H1 (cell line): ENCODE measurements around the gene FHIT. TPM values are rescaled to one million over a fixed set of nuclear protein-coding genes. Genes with fewer than 3 reads are reported as not detected.

Experiments used
- CTCF ChIA-PET: fragments of 300-600 bp; sonication (Branson Sonifier 250); formaldehyde crosslinking; loops from one replicate; lab custom pipeline; 2021; ENCODE audit not compliant: partially characterized antibody; lab: Charles Lee
- POLR2A ChIA-PET: fragments of 300-600 bp; sonication (Branson Sonifier 250); formaldehyde crosslinking; loops from one replicate; lab custom pipeline; 2021; ENCODE audit warnings: inconsistent platforms; ENCODE audit not compliant: partially characterized antibody; lab: Charles Lee
- DNase-seq, 2 experiments: peaks; one replicate each; pipeline versions ENCODE4 v3.0.0 to v3.0.0-alpha.2; 2010 to 2022; ENCODE audit warnings: low spot score in 2 of 2, low read depth in 1 of 2, mixed read lengths in 1 of 2
- FAIRE-seq: peaks from 2 replicates; lab custom pipeline; 2011; peaks lifted over from hg19 to GRCh38; lab: Jason Lieb, UNC
- H2AFZ ChIP-seq: 2 replicates; pipeline ENCODE4 v1.8.1; 2012; ENCODE audit warnings: low read length, inconsistent platforms
- H2AK5ac ChIP-seq: 2 replicates; pipeline ENCODE4 v1.6.1; 2013; ENCODE audit warnings: low read depth, low read length
- H2BK120ac ChIP-seq: replicated peaks from 2 replicates; pipeline ENCODE3; 2013; ENCODE audit warnings: low read depth, low read length, inconsistent platforms
- H2BK12ac ChIP-seq: 2 replicates; pipeline ENCODE4 v1.6.1; 2013; ENCODE audit warnings: low read depth, low read length
- H2BK15ac ChIP-seq: 2 replicates; pipeline ENCODE4 v1.6.1; 2013; ENCODE audit warnings: low read length
- H2BK20ac ChIP-seq: 2 replicates; pipeline ENCODE4 v1.6.1; 2013; ENCODE audit warnings: low read length
- H2BK5ac ChIP-seq: 2 replicates; pipeline ENCODE4 v1.6.1; 2013; ENCODE audit warnings: low read depth, low read length
- H3K14ac ChIP-seq: 2 replicates; pipeline ENCODE4 v1.6.1; 2013; ENCODE audit warnings: inconsistent platforms; ENCODE audit not compliant: insufficient read length
- H3K18ac ChIP-seq: 2 replicates; pipeline ENCODE4 v1.6.1; 2013; ENCODE audit warnings: low read length; ENCODE audit errors: extremely low read depth
- H3K23ac ChIP-seq: 2 replicates; pipeline ENCODE4 v1.6.1; 2013; ENCODE audit warnings: inconsistent platforms; ENCODE audit not compliant: insufficient read length
- H3K23me2 ChIP-seq: 2 replicates; pipeline ENCODE4 v1.6.1; 2013; ENCODE audit warnings: low read depth, low read length
- H3K27ac ChIP-seq: 2 replicates; pipeline ENCODE4 v1.6.1; 2011; ENCODE audit warnings: low read depth, low read length, inconsistent platforms
- H3K27me3 ChIP-seq, 4 experiments: replicated peaks in 1 of 4; 1 replicate in 1 of 4; 2 replicates in 3 of 4; pipeline versions ENCODE4 v1.6.1 to v1.8.1; 2011 to 2013; ENCODE audit warnings: low read length in 3 of 4, mild to moderate bottlenecking in 3 of 4, inconsistent platforms in 2 of 4, mixed read lengths in 2 of 4, moderate library complexity in 1 of 4; ENCODE audit not compliant: control insufficient read depth in 3 of 4, insufficient read depth in 3 of 4; ENCODE audit errors: extremely low read depth in 1 of 4
- H3K36me3 ChIP-seq, 4 experiments: 2 replicates each; pipeline versions ENCODE4 v1.6.1 to v1.8.1; 2011 to 2013; ENCODE audit warnings: mild to moderate bottlenecking in 4 of 4, low read length in 3 of 4, moderate library complexity in 2 of 4, control low read depth in 1 of 4, inconsistent platforms in 1 of 4; ENCODE audit not compliant: insufficient read depth in 4 of 4, control insufficient read depth in 2 of 4
- H3K4ac ChIP-seq: replicated peaks from 2 replicates; pipeline ENCODE3; 2013; ENCODE audit warnings: low read length, low read depth, mixed read lengths, inconsistent platforms; ENCODE audit not compliant: insufficient read length
- H3K4me1 ChIP-seq, 4 experiments: replicated peaks in 1 of 4; 1 replicate in 1 of 4; 2 replicates in 3 of 4; pipeline versions ENCODE4 v1.6.1 to v1.8.1; 2011 to 2013; ENCODE audit warnings: low read length in 3 of 4, inconsistent platforms in 2 of 4, mixed read lengths in 1 of 4; ENCODE audit not compliant: insufficient read depth in 4 of 4, control insufficient read depth in 3 of 4
- H3K4me2 ChIP-seq, 2 experiments: 2 replicates each; pipeline versions ENCODE4 v1.6.1 to v1.8.1; 2011 to 2013; ENCODE audit warnings: low read depth in 2 of 2, low read length in 2 of 2, control low read depth in 1 of 2, inconsistent platforms in 1 of 2, mild to moderate bottlenecking in 1 of 2; ENCODE audit not compliant: insufficient read depth in 1 of 2
- H3K4me3 ChIP-seq, 4 experiments: fragments of 200-600, 300-600 bp in 1 of 4; sonication (generic), shearing (Covaris generic), sonication (Bioruptor Twin) in 1 of 4; 2 replicates each; pipeline versions ENCODE4 v1.5.1 to v1.8.1; 2011 to 2016; ENCODE audit warnings: low read length in 4 of 4, low read depth in 3 of 4, control low read depth in 2 of 4, inconsistent platforms in 2 of 4, mild to moderate bottlenecking in 2 of 4, mixed read lengths in 1 of 4, moderate library complexity in 1 of 4; ENCODE audit not compliant: insufficient read depth in 2 of 4; ENCODE audit errors: extremely low read depth in 1 of 4
- H3K56ac ChIP-seq: replicated peaks from 2 replicates; pipeline ENCODE3; 2013; ENCODE audit warnings: low read depth, mild to moderate bottlenecking, mixed read lengths, low read length, inconsistent platforms; ENCODE audit not compliant: insufficient read length
- H3K79me1 ChIP-seq: 2 replicates; pipeline ENCODE4 v1.6.1; 2013; ENCODE audit warnings: low read depth, low read length, control low read depth
- H3K79me2 ChIP-seq, 2 experiments: 2 replicates each; pipeline versions ENCODE4 v1.6.1 to v1.8.1; 2012 to 2013; ENCODE audit warnings: low read length in 2 of 2, mild to moderate bottlenecking in 2 of 2, inconsistent platforms in 1 of 2; ENCODE audit not compliant: insufficient read depth in 2 of 2, control insufficient read depth in 1 of 2
- H3K9ac ChIP-seq, 4 experiments: replicated peaks in 1 of 4; 1 replicate in 1 of 4; 2 replicates in 3 of 4; pipeline versions ENCODE4 v1.6.1 to v1.8.1; 2011 to 2013; ENCODE audit warnings: low read depth in 3 of 4, low read length in 3 of 4, control low read depth in 2 of 4, mild to moderate bottlenecking in 2 of 4, moderate library complexity in 2 of 4, inconsistent platforms in 1 of 4; ENCODE audit errors: extremely low read depth in 1 of 4
- H3K9me3 ChIP-seq, 2 experiments: 2 replicates each; pipeline versions ENCODE4 v1.6.1 to v1.8.1; 2012 to 2013; ENCODE audit warnings: mild to moderate bottlenecking in 2 of 2, moderate library complexity in 2 of 2, control low read depth in 1 of 2, inconsistent platforms in 1 of 2, low read depth in 1 of 2, low read length in 1 of 2, mixed read lengths in 1 of 2; ENCODE audit not compliant: insufficient read depth in 2 of 2
- H4K20me1 ChIP-seq, 2 experiments: replicated peaks in 1 of 2; 2 replicates each; pipeline versions ENCODE3 to v1.8.1; 2011 to 2013; ENCODE audit warnings: inconsistent platforms in 2 of 2, low read length in 2 of 2, mild to moderate bottlenecking in 1 of 2; ENCODE audit not compliant: insufficient read depth in 2 of 2, control insufficient read depth in 1 of 2
- H4K5ac ChIP-seq: 2 replicates; pipeline ENCODE4 v1.6.1; 2013; ENCODE audit warnings: low read length, low read depth, mixed read lengths, inconsistent platforms; ENCODE audit not compliant: insufficient read length
- H4K8ac ChIP-seq: 2 replicates; pipeline ENCODE4 v1.8.0; 2013; ENCODE audit warnings: mild to moderate bottlenecking, moderate library complexity, low read length, inconsistent platforms; ENCODE audit not compliant: insufficient read depth; ENCODE audit errors: extremely low read depth
- H4K91ac ChIP-seq: replicated peaks from 2 replicates; pipeline ENCODE3; 2013; ENCODE audit warnings: low read length, mixed read lengths, inconsistent platforms; ENCODE audit not compliant: insufficient read length
- ASH2L ChIP-seq: fragments of 200-600, 300-600 bp; sonication (generic); IDR thresholded peaks from one replicate; pipeline ENCODE4 v1.7.1; 2017; ENCODE audit warnings: low read length
- CBX5 ChIP-seq: fragments of 300-800, 300-1000 bp; sonication (generic); IDR thresholded peaks from 2 replicates; pipeline ENCODE4 v1.7.1; 2016; ENCODE audit warnings: antibody characterized with exemption, low read length, low read depth
- CHD1 ChIP-seq: IDR thresholded peaks from 2 replicates; pipeline ENCODE4 v1.6.1; 2012; ENCODE audit warnings: low read depth, low read length, improper control_type of control experiment
- EGR1 ChIP-seq: IDR thresholded peaks from 2 replicates; pipeline ENCODE4 v1.6.1; 2011; ENCODE audit warnings: low read depth, low read length, borderline replicate concordance
- HDAC2 ChIP-seq, 2 experiments: fragments of 300-600 bp in 1 of 2; sonication (generic) in 1 of 2; IDR thresholded peaks; 2 replicates each; pipeline ENCODE4 v1.6.1; 2011 to 2012; ENCODE audit warnings: low read depth in 2 of 2, low read length in 2 of 2, mild to moderate bottlenecking in 2 of 2, moderate library complexity in 2 of 2, borderline replicate concordance in 1 of 2, inconsistent platforms in 1 of 2
- JUN ChIP-seq: IDR thresholded peaks from 2 replicates; pipeline ENCODE4 v1.6.1; 2011; ENCODE audit warnings: low read depth, mild to moderate bottlenecking, improper control_type of control experiment, low read length
- KDM4A ChIP-seq: IDR thresholded peaks from one replicate; pipeline ENCODE4 v1.7.1; 2012; ENCODE audit warnings: low read depth, mild to moderate bottlenecking, moderate library complexity, low read length, inconsistent platforms; ENCODE audit not compliant: severe bottlenecking
- POLR2AphosphoS5 ChIP-seq: IDR thresholded peaks from 2 replicates; pipeline ENCODE4 v1.6.1; 2011; ENCODE audit warnings: low read depth, low read length
- SIN3A ChIP-seq, 2 experiments: IDR thresholded peaks in 1 of 2; conservative IDR thresholded peaks in 1 of 2; 2 replicates each; pipeline ENCODE4 v1.6.1; 2011 to 2012; ENCODE audit warnings: low read length in 2 of 2, improper control_type of control experiment in 1 of 2, low read depth in 1 of 2, mild to moderate bottlenecking in 1 of 2
- SIX5 ChIP-seq: IDR thresholded peaks from 2 replicates; pipeline ENCODE4 v1.6.1; 2011; ENCODE audit warnings: mild to moderate bottlenecking, low read depth, low read length
- SP2 ChIP-seq: IDR thresholded peaks from 2 replicates; pipeline ENCODE4 v1.6.1; 2012; ENCODE audit warnings: mild to moderate bottlenecking, low read length, inconsistent platforms
- SRF ChIP-seq: IDR thresholded peaks from 2 replicates; pipeline ENCODE4 v1.6.1; 2011; ENCODE audit warnings: mild to moderate bottlenecking, low read depth, low read length, moderate library complexity
- SUZ12 ChIP-seq: fragments of 200-600 bp; sonication (generic); IDR thresholded peaks from 2 replicates; pipeline ENCODE4 v1.6.1; 2012; ENCODE audit warnings: mild to moderate bottlenecking, inconsistent platforms, low read length, moderate library complexity, mixed read lengths
- TAF7 ChIP-seq: optimal IDR thresholded peaks from 2 replicates; pipeline ENCODE3; 2011; ENCODE audit warnings: low read depth, mild to moderate bottlenecking, inconsistent platforms, low read length, moderate library complexity, borderline replicate concordance
- TBP ChIP-seq: IDR thresholded peaks from 2 replicates; pipeline ENCODE4 v1.6.1; 2011; ENCODE audit warnings: low read depth, low read length, improper control_type of control experiment
- WGBS, 2 experiments: shearing (Covaris generic) in 1 of 2; methylation state at CpG; one replicate each; pipeline versions ENCODE4 v1.1.6 to v1.1.7; 2013 to 2015; ENCODE audit warnings: low lambda C conversion rate in 2 of 2, mixed read lengths in 2 of 2, inconsistent platforms in 1 of 2, low coverage in 1 of 2, missing lambda C conversion rate in 1 of 2; ENCODE audit not compliant: insufficient replicate concordance in 2 of 2, insufficient coverage in 1 of 2, insufficient read length in 1 of 2; ENCODE audit errors: extremely low coverage in 1 of 2, missing lambda C conversion rate in 1 of 2; 5-methylcytosine and 5-hydroxymethylcytosine counted together
- polyA plus RNA-seq, 7 experiments: library from polyadenylated mRNA; depleted of rRNA in 3 of 7; stranded (reverse) in 5 of 7; unstranded in 2 of 7; fragments of >200 nt in 5 of 7; fragments of 200-250 nt in 2 of 7; gene quantifications; 1 replicate in 5 of 7; 2 replicates in 1 of 7; 4 replicates in 1 of 7; pipeline versions ENCODE4 v1.2.1 to v1.2.3, GENCODE V29; 2011 to 2013; ENCODE audit warnings: missing spikeins in 2 of 7, mixed read lengths in 2 of 7
- total RNA-seq: library from RNA; stranded (reverse); fragmentation: NEBNext Ultra II Directional; extraction: Animal tissue kit (Norgen Biotek cat#: 25700); gene quantifications from 2 replicates; pipeline ENCODE4 v1.2.1, GENCODE V29; 2021

FHIT gene
- total and polyA plus RNA-seq, 2 of the 8 experiments (the other 6 are each of a cell fraction or from before 2014, with no cell fraction given) = 1.2 to 3.2 TPM

GRCh38 chr3:60730371-60730770 lies 520.9 kb downstream of the FHIT start:
- H4K8ac ChIP-seq = no peak overlapping the region
- H2AFZ ChIP-seq = no peak overlapping the region
- peaks cover 3 to 4% of the 10 kb centered on the region in 2 experiments; a peak in 1 of 4 replicates for H3K9me3 ChIP-seq
- H3K9ac ChIP-seq = no peak overlapping the region
- no peaks in the 10 kb centered on the region; a peak in 1 of 8 replicates for H3K36me3 ChIP-seq
- no peak overlapping the region for H3K23ac ChIP-seq
- H3K56ac ChIP-seq = no peak overlapping the region
- no peak for DNase-seq
- no peak overlapping the region for H3K27ac ChIP-seq
- no peak overlapping the region for H2BK20ac ChIP-seq
- no peaks in the 10 kb centered on the region for H3K4me1 ChIP-seq
- no peak overlapping the region for H4K91ac ChIP-seq
- H2BK12ac ChIP-seq = no peak overlapping the region; the same call in 1 of the 2 replicates
- POLR2A ChIA-PET = no interaction called here
- H4K20me1 ChIP-seq = no peaks in the 10 kb centered on the region
- CTCF ChIA-PET = interaction anchor here (0.8 to 1.2 kb wide), 2 partner anchors 13 to 148 kb away, joined by 3 to 4 read pairs; no protein-coding TSS in a partner anchor
- H3K14ac ChIP-seq = no peak overlapping the region
- no peak overlapping the region for H2AK5ac ChIP-seq
- no peak overlapping the region for H2BK15ac ChIP-seq
- H3K79me1 ChIP-seq = no peaks in the 10 kb centered on the region
- H3K18ac ChIP-seq = no peak overlapping the region
- H3K27me3 ChIP-seq = no peaks in the 10 kb centered on the region
- 92% methylated on average over 9 of the region's 9 CpGs; no CpG with 5 or more reads in 1 of the 2 experiments for WGBS, 2 experiments
- no peaks in the 10 kb centered on the region for H3K23me2 ChIP-seq
- no peak for FAIRE-seq
- no peak overlapping the region for H3K4me2 ChIP-seq
- H2BK5ac ChIP-seq = no peak overlapping the region
- no peak overlapping the region for H3K4ac ChIP-seq
- H2BK120ac ChIP-seq = no peak overlapping the region
- no peaks in the 10 kb centered on the region for H3K79me2 ChIP-seq
- H3K4me3 ChIP-seq = no peak overlapping the region
- H4K5ac ChIP-seq = no peak overlapping the region
- no peak for TF ChIP-seq POLR2AphosphoS5
- TF ChIP-seq SRF = no peak
- TF ChIP-seq TBP = no peak
- TF ChIP-seq TAF7 = no peak
- TF ChIP-seq HDAC2 (IDR thresholded peaks at IDR 0.05; ENCODE audit: borderline replicate concordance in 1 of 2, low read depth in 2 of 2, low read length in 2 of 2) = no peak
- TF ChIP-seq ASH2L = no peak
- TF ChIP-seq SIX5 = no peak
- no peak for TF ChIP-seq CBX5
- TF ChIP-seq EGR1 = no peak
- no peak for TF ChIP-seq SP2
- no peak for TF ChIP-seq KDM4A
- no peak for TF ChIP-seq SUZ12
- TF ChIP-seq CHD1 = no peak
- TF ChIP-seq SIN3A (conservative IDR thresholded peaks at IDR 0.05 in 1 of 2, IDR thresholded peaks at IDR 0.05 in 1 of 2; ENCODE audit: low read depth in 1 of 2, low read length in 2 of 2) = no peak
- no peak for TF ChIP-seq JUN
